HuH-7.5 (cell line): ENCODE data around the gene FSIP2.
"Not testable (repeated sequence)": the region's sequence is repeated elsewhere in the genome, so short reads cannot be mapped to it uniquely, and the experiment has no call there.

Source experiments
- DNase-seq: peaks from one replicate; pipeline ENCODE4 v3.0.0; 2011; ENCODE audit warnings: low spot score

Gene FSIP2

GRCh38 chr2:185807351-185807750 lies 68.7 kb downstream of the FSIP2 start:
- no peak for DNase-seq

- no peak for DNase-seq
These were observed 73.0 kb downstream of the FSIP2 start for GRCh38 chr2:185811580-185811979.

GRCh38 chr2:185813707-185814106 lies 75.1 kb downstream of the FSIP2 start:
- peak; percentile 7 for DNase-seq

- DNase-seq = no peak
These were observed 79.4 kb downstream of the FSIP2 start for GRCh38 chr2:185817991-185818390.

- DNase-seq = no peak
These were observed 82.9 kb downstream of the FSIP2 start for GRCh38 chr2:185821467-185821866.

- DNase-seq = no peak
These were observed 85.2 kb downstream of the FSIP2 start for GRCh38 chr2:185823773-185824172.

- DNase-seq = no peak
These were observed 87.0 kb downstream of the FSIP2 start for GRCh38 chr2:185825557-185825956.

- no peak for DNase-seq
These were observed 89.7 kb downstream of the FSIP2 start for GRCh38 chr2:185828326-185828725.

GRCh38 chr2:185833864-185834263 lies 95.3 kb downstream of the FSIP2 start:
- DNase-seq = no peak

GRCh38 chr2:185835974-185836373 lies 97.4 kb downstream of the FSIP2 start:
- DNase-seq = no peak

- DNase-seq = no peak
These were observed 116.3 kb downstream of the FSIP2 start for GRCh38 chr2:185854885-185855284.

- no peak for DNase-seq
These were observed 119.1 kb downstream of the FSIP2 start for GRCh38 chr2:185857691-185858090.

GRCh38 chr2:185859506-185859905 lies 120.9 kb downstream of the FSIP2 start:
- no peak for DNase-seq

- no peak for DNase-seq
These were observed 121.7 kb downstream of the FSIP2 start for GRCh38 chr2:185860321-185860720.

- no peak for DNase-seq
These were observed 124.2 kb downstream of the FSIP2 start for GRCh38 chr2:185862657-185863398.

GRCh38 chr2:185864468-185865260 lies 126.1 kb downstream of the FSIP2 start:
- DNase-seq = not testable (repeated sequence)

GRCh38 chr2:185875136-185875931 lies 136.7 kb downstream of the FSIP2 start:
- no peak for DNase-seq

- DNase-seq = no peak
These were observed 137.6 kb downstream of the FSIP2 start for GRCh38 chr2:185876234-185876633.

GRCh38 chr2:185880396-185880795 lies 141.8 kb downstream of the FSIP2 start:
- DNase-seq = no peak
